KOPT-K1 (cell line): ENCODE results near the gene TPSD1.
"Not testable (repeated sequence)": the region's sequence is repeated elsewhere in the genome, so short reads cannot be mapped to it uniquely, and the experiment has no call there.

Experiments used
- H3K27ac ChIP-seq: fragments of 200-600 bp; sonication (generic); 2 replicates; pipeline ENCODE4 v1.5.1; 2016; ENCODE audit warnings: antibody characterized with exemption, mild to moderate bottlenecking, low read depth, low read length; ENCODE audit not compliant: poor library complexity, severe bottlenecking
- H3K36me3 ChIP-seq: fragments of 200-600 bp; sonication (generic); 2 replicates; pipeline ENCODE4 v1.5.1; 2017; ENCODE audit warnings: antibody characterized with exemption, mild to moderate bottlenecking, low read length, moderate library complexity; ENCODE audit not compliant: insufficient read depth
- H3K9me3 ChIP-seq: fragments of 200-600 bp; sonication (generic); 2 replicates; pipeline ENCODE4 v1.5.1; 2017; ENCODE audit warnings: antibody characterized with exemption, low read length, mild to moderate bottlenecking; ENCODE audit not compliant: insufficient read depth, poor library complexity, severe bottlenecking

TPSD1 gene

GRCh38 chr16:1228227-1228626 lies 27.6 kb upstream of the TPSD1 start:
- H3K27ac ChIP-seq, H3K36me3 ChIP-seq, H3K9me3 ChIP-seq: not testable (repeated sequence)

- H3K36me3 ChIP-seq, H3K9me3 ChIP-seq, H3K27ac ChIP-seq: not testable (repeated sequence)
Observed at GRCh38 chr16:1229476-1229875, 26.4 kb upstream of the TPSD1 start.

GRCh38 chr16:1230084-1230470 lies 25.8 kb upstream of the TPSD1 start, which contains the start of gene TPSB2:
TSS of gene TPSB2 (minus strand) at chr16:1230184. CDS start at chr16:1229951, 233 bp downstream.
- not testable (repeated sequence) for H3K36me3 ChIP-seq, H3K9me3 ChIP-seq, H3K27ac ChIP-seq

GRCh38 chr16:1230471-1231212 lies 25.2 kb upstream of the TPSD1 start:
- not testable (repeated sequence) for H3K36me3 ChIP-seq, H3K27ac ChIP-seq, H3K9me3 ChIP-seq

GRCh38 chr16:1231301-1231700 lies 24.6 kb upstream of the TPSD1 start:
- H3K36me3 ChIP-seq, H3K27ac ChIP-seq, H3K9me3 ChIP-seq: not testable (repeated sequence)

GRCh38 chr16:1232049-1232748 lies 23.7 kb upstream of the TPSD1 start:
- not testable (repeated sequence) for H3K36me3 ChIP-seq, H3K27ac ChIP-seq, H3K9me3 ChIP-seq

- not testable (repeated sequence) for H3K27ac ChIP-seq, H3K36me3 ChIP-seq, H3K9me3 ChIP-seq
Observed at GRCh38 chr16:1236659-1237058, 19.2 kb upstream of the TPSD1 start.

GRCh38 chr16:1237990-1238389 lies 17.9 kb upstream of the TPSD1 start:
- H3K36me3 ChIP-seq: no peaks in the 10 kb centered on the region
- H3K9me3 ChIP-seq: no peaks in the 10 kb centered on the region
- no peak overlapping the region for H3K27ac ChIP-seq

- H3K27ac ChIP-seq, H3K36me3 ChIP-seq, H3K9me3 ChIP-seq: not testable (repeated sequence)
Observed at GRCh38 chr16:1238909-1239308, 17.0 kb upstream of the TPSD1 start.

GRCh38 chr16:1239575-1239974 lies 16.3 kb upstream of the TPSD1 start:
- H3K27ac ChIP-seq, H3K36me3 ChIP-seq, H3K9me3 ChIP-seq: not testable (repeated sequence)

GRCh38 chr16:1240436-1240835 lies 15.4 kb upstream of the TPSD1 start, which contains the start of gene TPSAB1:
TSS of gene TPSAB1 (plus strand) at chr16:1240705. CDS start at chr16:1240939, 234 bp downstream.
- not testable (repeated sequence) for H3K36me3 ChIP-seq, H3K9me3 ChIP-seq, H3K27ac ChIP-seq

- not testable (repeated sequence) for H3K36me3 ChIP-seq, H3K27ac ChIP-seq, H3K9me3 ChIP-seq
Observed at GRCh38 chr16:1241081-1241480, 14.8 kb upstream of the TPSD1 start.

GRCh38 chr16:1243363-1243762 lies 12.5 kb upstream of the TPSD1 start:
- H3K36me3 ChIP-seq, H3K27ac ChIP-seq, H3K9me3 ChIP-seq: not testable (repeated sequence)

GRCh38 chr16:1243907-1244850 lies 11.7 kb upstream of the TPSD1 start:
- H3K9me3 ChIP-seq, H3K36me3 ChIP-seq, H3K27ac ChIP-seq: not testable (repeated sequence)

GRCh38 chr16:1244881-1245280 lies 11.0 kb upstream of the TPSD1 start:
- Histone ChIP-seq H3K27ac (no peak overlapping the region), H3K9me3 (no peaks in the 10 kb centered on the region), H3K36me3 (no peaks in the 10 kb centered on the region)
